Activated T-cell treated with anti-CD3 and anti-CD28 coated beads, Interleukin-2, amount 50 U/mL, for 4 hours (primary cell): Measurements from ENCODE around the gene TMEM170B. TPM values are rescaled to one million over a fixed set of nuclear protein-coding genes. Genes with fewer than 3 reads are reported as not detected.

Experiments used
- ATAC-seq, 2 donors: fragments of 200-7000 bp; cut with Tn5 transposase; one replicate each; pipeline ENCODE4 v1.10.0; 2021
- DNase-seq: peaks from one replicate; pipeline ENCODE4 v3.0.0-alpha.2; 2020
- H3K27me3 Mint-ChIP-seq: one replicate; pipeline ENCODE4 v1.8.0; 2021; ENCODE audit warnings: low read depth, mixed read lengths
- H3K36me3 Mint-ChIP-seq: one replicate; pipeline ENCODE4 v1.8.0; 2022; ENCODE audit warnings: mixed read lengths; ENCODE audit not compliant: insufficient read depth
- H3K4me1 Mint-ChIP-seq: one replicate; pipeline ENCODE4 v1.8.0; 2021; ENCODE audit warnings: low read depth, mixed read lengths
- H3K4me3 Mint-ChIP-seq: one replicate; pipeline ENCODE4 v1.8.0; 2021; ENCODE audit warnings: mild to moderate bottlenecking, moderate library complexity, mixed read lengths
- H3K9me3 Mint-ChIP-seq: one replicate; pipeline ENCODE4 v1.8.0; 2021; ENCODE audit warnings: mixed read lengths
- total RNA-seq, 3 donors: library from RNA; stranded (reverse); gene quantifications; one replicate each; pipeline ENCODE4 v1.2.1, GENCODE V29; 2021

TMEM170B gene
- total RNA-seq, 3 donors from 2014 or later, result 1.1 to 1.6 (median 1.2) TPM

- no peaks in the 10 kb centered on the region for H3K36me3 Mint-ChIP-seq
- no peak for ATAC-seq
- no peak for DNase-seq
- peaks cover 16% of the 10 kb centered on the region for H3K9me3 Mint-ChIP-seq
- no peaks in the 10 kb centered on the region for H3K4me1 Mint-ChIP-seq
- H3K27me3 Mint-ChIP-seq, result peaks cover 15% of the 10 kb centered on the region
- no peak overlapping the region for H3K4me3 Mint-ChIP-seq
These were observed 22.9 kb upstream of the TMEM170B start for GRCh38 chr6:11514672-11515071.

DNA sequence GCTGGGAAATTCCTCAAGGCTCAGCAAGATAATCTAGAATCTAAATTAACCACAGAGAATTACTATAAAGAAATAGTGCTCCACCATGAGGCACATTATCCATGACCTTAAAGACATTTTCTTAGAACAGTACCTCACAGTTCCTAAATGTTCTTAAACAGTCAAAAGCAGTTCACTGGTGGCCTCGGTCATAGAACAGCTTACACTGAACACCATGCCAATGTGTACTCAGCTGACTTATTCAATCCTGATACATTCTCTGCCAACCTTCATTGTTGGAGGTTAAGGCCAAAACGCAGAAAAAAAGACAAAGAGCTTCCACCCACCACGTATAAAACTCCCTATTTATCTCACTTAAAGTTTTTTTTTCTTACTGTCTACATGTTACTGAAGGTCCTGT is 21.8 kb upstream of the TMEM170B start:
- no peak overlapping the region for H3K4me3 Mint-ChIP-seq
- H3K9me3 Mint-ChIP-seq, result peaks cover 11% of the 10 kb centered on the region
- H3K4me1 Mint-ChIP-seq, result no peaks in the 10 kb centered on the region
- H3K36me3 Mint-ChIP-seq, result no peaks in the 10 kb centered on the region
- peaks cover 14% of the 10 kb centered on the region for H3K27me3 Mint-ChIP-seq
- no peak for ATAC-seq
- no peak for DNase-seq

GRCh38 chr6:11522812-11523605 is 14.5 kb upstream of the TMEM170B start:
- ATAC-seq, result no peak
- Mint-ChIP-seq H3K9me3 (peaks cover 5% of the 10 kb centered on the region), H3K36me3 (no peaks in the 10 kb centered on the region), H3K4me1 (no peaks in the 10 kb centered on the region), H3K4me3 (no peak overlapping the region), H3K27me3 (peaks cover 2% of the 10 kb centered on the region)
- DNase-seq, result no peak

DNA sequence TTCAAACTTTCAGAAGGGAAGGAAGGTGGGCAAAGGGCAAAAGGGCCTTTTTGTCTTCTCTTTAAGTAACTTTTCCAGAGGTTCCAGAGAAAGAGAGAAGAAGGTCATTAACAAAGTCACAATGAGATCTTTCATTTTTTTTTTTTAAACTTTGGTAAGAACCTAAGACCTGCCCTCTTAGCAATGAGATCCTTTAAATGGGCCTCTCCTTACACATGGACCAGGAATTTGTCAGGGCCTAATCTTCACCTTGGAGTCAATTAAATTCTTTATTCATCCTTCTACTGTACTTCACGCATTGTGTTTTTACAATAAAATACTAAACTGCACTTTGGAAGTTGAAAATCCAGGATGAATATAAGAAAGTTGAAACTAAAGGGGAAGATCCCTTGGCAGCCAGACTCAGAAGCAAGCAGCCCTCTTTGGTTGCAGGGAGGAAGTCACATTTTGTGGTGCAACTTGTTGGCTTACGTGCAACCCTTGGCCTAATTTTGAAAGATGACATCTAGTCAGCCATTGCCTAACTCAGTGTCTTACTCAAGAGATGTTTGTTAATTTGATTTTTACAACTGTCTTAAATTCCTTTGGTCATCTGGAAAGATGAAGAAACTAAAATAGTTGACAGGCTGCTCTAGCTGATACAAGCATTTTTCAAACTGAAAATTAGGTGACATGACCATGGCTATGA is 11.9 kb upstream of the TMEM170B start:
- H3K27me3 Mint-ChIP-seq, result peaks cover 14% of the 10 kb centered on the region
- H3K4me3 Mint-ChIP-seq, result no peak overlapping the region
- ATAC-seq (no peak), DNase-seq (no peak)
- no peaks in the 10 kb centered on the region for H3K9me3 Mint-ChIP-seq
- H3K4me1 Mint-ChIP-seq, result no peaks in the 10 kb centered on the region
- H3K36me3 Mint-ChIP-seq, result no peaks in the 10 kb centered on the region

GRCh38 chr6:11526156-11526505 is 11.4 kb upstream of the TMEM170B start:
- no peak for ATAC-seq
- Mint-ChIP-seq H3K27me3 (peaks cover 14% of the 10 kb centered on the region), H3K4me3 (no peak overlapping the region), H3K4me1 (no peaks in the 10 kb centered on the region), H3K9me3 (no peaks in the 10 kb centered on the region), H3K36me3 (no peaks in the 10 kb centered on the region)
- DNase-seq, result no peak

- H3K36me3 Mint-ChIP-seq, result no peaks in the 10 kb centered on the region
- DNase-seq (no peak), ATAC-seq (no peak)
- H3K27me3 Mint-ChIP-seq, result peaks cover 18% of the 10 kb centered on the region
- H3K4me1 Mint-ChIP-seq, result no peaks in the 10 kb centered on the region
- H3K4me3 Mint-ChIP-seq, result no peak overlapping the region
- H3K9me3 Mint-ChIP-seq, result no peaks in the 10 kb centered on the region
These were observed 10.2 kb upstream of the TMEM170B start for GRCh38 chr6:11527274-11527870.

DNA sequence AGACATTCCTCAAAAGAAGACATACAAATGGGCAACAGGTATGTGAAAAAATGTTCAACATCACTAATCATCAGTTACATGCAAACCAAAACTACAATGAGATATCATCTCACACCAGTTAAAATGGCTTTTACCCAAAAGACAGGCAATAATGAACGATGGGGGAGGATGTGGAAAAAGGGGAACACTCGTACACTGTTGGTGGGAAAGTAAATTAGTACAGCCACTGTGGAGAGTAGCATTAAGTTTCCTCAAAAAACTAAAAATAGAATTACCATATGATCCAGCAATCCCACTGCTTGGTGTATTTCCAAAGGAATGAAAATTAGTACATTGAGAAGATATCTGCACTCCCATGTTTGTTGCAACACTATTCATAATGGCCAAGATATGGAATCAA is 8.6 kb upstream of the TMEM170B start:
- Mint-ChIP-seq H3K36me3 (no peaks in the 10 kb centered on the region), H3K4me1 (no peaks in the 10 kb centered on the region), H3K4me3 (no peak overlapping the region), H3K27me3 (peaks cover 20% of the 10 kb centered on the region), H3K9me3 (no peaks in the 10 kb centered on the region)
- ATAC-seq (no peak), DNase-seq (no peak)

- DNase-seq, result no peak
- H3K27me3 Mint-ChIP-seq, result peaks cover 27% of the 10 kb centered on the region
- ATAC-seq, result no peak
- no peaks in the 10 kb centered on the region for H3K9me3 Mint-ChIP-seq
- H3K36me3 Mint-ChIP-seq, result no peaks in the 10 kb centered on the region
- H3K4me3 Mint-ChIP-seq, result no peak overlapping the region
- H3K4me1 Mint-ChIP-seq, result no peaks in the 10 kb centered on the region
These were observed 5.5 kb upstream of the TMEM170B start for GRCh38 chr6:11532097-11532496.

- H3K27me3 Mint-ChIP-seq, result peaks cover 13% of the 10 kb centered on the region
- H3K4me1 Mint-ChIP-seq, result peaks cover 4% of the 10 kb centered on the region
These were observed 3.0 kb upstream of the TMEM170B start for GRCh38 chr6:11534561-11534960.

GRCh38 chr6:11535801-11536230 is 1.7 kb upstream of the TMEM170B start:
- ATAC-seq, result no peak
- no peaks in the 10 kb centered on the region for H3K9me3 Mint-ChIP-seq
- H3K4me1 Mint-ChIP-seq, result peaks cover 4% of the 10 kb centered on the region
- no peaks in the 10 kb centered on the region for H3K36me3 Mint-ChIP-seq
- peak overlapping the region; percentile 16 for H3K4me3 Mint-ChIP-seq
- DNase-seq, result no peak
- peaks cover 13% of the 10 kb centered on the region for H3K27me3 Mint-ChIP-seq

More at GRCh38 chr6:11534561-11534960, 3.0 kb upstream of the TMEM170B start:
- DNase-seq, result no peak
- ATAC-seq, result no peak
- no peak overlapping the region for H3K4me3 Mint-ChIP-seq
- no peaks in the 10 kb centered on the region for H3K9me3 Mint-ChIP-seq
- H3K36me3 Mint-ChIP-seq, result no peaks in the 10 kb centered on the region

DNA sequence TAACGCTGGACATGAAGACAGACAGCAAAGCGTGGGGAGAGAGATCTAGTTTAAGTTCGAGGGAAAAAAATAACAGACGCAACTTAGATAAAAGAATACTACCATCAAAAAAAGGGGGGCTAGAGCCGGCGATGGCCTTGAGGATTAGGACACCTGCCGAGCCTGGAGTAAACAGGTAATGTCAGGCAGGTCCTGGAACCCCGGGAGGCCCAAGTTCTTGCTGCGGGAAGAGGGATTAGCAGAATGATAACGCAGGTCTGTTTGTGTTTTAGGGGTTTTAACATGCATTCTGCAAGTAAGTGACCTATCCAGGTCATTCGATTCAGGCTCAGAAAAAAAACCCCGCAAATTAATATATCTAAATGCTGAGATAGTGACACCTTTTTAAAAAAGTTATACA is 754 bp upstream of the TMEM170B start:
- Mint-ChIP-seq H3K9me3 (no peaks in the 10 kb centered on the region), H3K27me3 (peaks cover 10% of the 10 kb centered on the region), H3K4me1 (peaks cover 4% of the 10 kb centered on the region), H3K4me3 (peak overlapping the region; percentile 82), H3K36me3 (no peaks in the 10 kb centered on the region)
- ATAC-seq, result no peak
- DNase-seq, result no peak

DNA sequence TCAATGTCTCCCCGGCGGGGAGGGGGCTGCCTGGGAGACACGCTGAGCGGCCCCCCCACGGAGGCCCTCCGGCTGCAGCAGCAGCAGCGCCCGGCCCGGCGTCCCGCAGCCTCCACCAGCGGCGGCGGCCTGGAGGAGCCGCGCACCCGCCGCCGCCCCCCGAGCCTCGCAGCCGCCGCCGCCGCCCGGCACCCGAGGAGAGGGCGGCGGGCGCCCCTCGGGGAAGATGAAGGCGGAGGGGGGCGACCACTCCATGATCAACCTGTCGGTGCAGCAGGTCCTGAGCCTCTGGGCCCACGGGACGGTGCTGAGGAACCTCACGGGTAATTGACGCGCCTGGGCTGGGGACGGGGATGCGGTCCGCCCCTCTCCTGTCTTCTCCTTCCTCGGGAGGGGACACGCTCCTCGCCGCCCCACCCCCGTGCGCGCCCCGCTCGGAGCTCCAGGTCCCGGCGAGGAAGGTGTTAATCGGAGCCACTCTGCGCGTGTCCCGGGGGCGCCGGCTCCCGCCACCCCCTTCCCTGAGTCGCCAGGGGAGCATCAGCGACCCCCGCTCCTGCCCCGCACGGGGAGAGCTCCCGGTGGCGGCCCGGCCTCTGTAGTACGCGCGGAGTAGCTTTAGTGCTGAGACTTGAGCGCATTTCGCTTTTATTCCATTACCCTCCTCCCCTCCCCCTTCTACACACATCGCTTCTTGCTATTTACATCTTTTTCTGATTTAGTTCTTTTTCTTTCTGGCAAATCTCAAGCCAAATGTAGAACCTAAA is 686 bp downstream of the TMEM170B start:
- H3K9me3 Mint-ChIP-seq, result no peaks in the 10 kb centered on the region
- peaks cover 4% of the 10 kb centered on the region for H3K4me1 Mint-ChIP-seq
- no peaks in the 10 kb centered on the region for H3K36me3 Mint-ChIP-seq
- peaks cover 8% of the 10 kb centered on the region for H3K27me3 Mint-ChIP-seq
- ATAC-seq (peak; percentile 20 to 29), DNase-seq (peak; percentile 15)
- H3K4me3 Mint-ChIP-seq, result peak overlapping the region; percentile 81

DNA sequence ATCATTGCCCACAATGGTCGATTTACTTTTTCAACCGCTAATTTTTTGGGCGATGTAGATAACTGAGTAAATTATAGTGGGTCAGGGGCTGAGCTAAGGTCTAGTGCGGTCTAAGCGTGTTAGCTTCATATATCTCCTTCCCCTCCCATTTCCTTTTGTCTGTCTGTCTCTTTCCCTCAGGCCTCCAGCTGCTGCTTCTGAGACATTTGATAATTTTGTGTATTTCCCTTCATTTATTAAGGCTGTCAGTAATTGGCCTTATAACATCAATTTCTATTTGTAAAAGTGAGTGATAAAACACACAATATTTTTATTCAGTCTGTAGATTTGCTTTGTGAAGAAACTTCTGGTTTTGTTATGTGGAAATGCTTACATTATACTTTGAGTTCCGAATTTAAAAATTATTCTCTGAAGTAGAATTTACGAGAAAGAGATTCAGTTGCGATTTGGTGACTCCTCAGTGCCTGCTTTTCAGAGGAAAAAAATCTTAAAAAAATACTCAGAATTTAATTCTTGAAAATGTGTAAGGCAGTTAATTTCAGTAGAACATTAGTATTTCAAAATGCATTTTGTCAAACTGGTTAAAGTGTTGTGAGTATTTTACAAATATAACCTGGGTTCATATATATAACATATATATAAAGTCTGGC is 1.4 kb downstream of the TMEM170B start:
- Mint-ChIP-seq H3K4me1 (peaks cover 4% of the 10 kb centered on the region), H3K4me3 (peak overlapping the region; percentile 81), H3K9me3 (no peaks in the 10 kb centered on the region), H3K27me3 (peaks cover 7% of the 10 kb centered on the region), H3K36me3 (no peaks in the 10 kb centered on the region)
- DNase-seq, result no peak
- no peak for ATAC-seq

- Mint-ChIP-seq H3K4me3 (no peak overlapping the region), H3K27me3 (no peaks in the 10 kb centered on the region), H3K36me3 (peaks cover 2% of the 10 kb centered on the region), H3K4me1 (peaks cover 4% of the 10 kb centered on the region), H3K9me3 (no peaks in the 10 kb centered on the region)
- no peak for ATAC-seq
- no peak for DNase-seq
These were observed 5.3 kb downstream of the TMEM170B start for GRCh38 chr6:11542863-11543262.
